ENCODE results near the gene PDE9A.
A peak's percentile ranks its signal among the peaks of the same experiment; 100 is the strongest.

Gene PDE9A

GRCh38 chr21:42733037-42733627 is 79.7 kb downstream of the PDE9A start:
- DNase-seq (ENCODE audit: low spot score in 2 of 2): no peak
- Mint-ChIP-seq H3K4me1 (peaks cover 20% of the 10 kb centered on the region), H3K36me3 (no peaks in the 10 kb centered on the region), H3K27ac (no peak overlapping the region), H3K4me3 (no peak overlapping the region), H3K9me3 (peaks cover 4% of the 10 kb centered on the region)
- ATAC-seq: no peak

- ATAC-seq (no peak), DNase-seq (ENCODE audit: low spot score in 2 of 2) (no peak)
- Mint-ChIP-seq H3K4me1 (peaks cover 26% of the 10 kb centered on the region), H3K9me3 (peaks cover 4% of the 10 kb centered on the region), H3K4me3 (no peak overlapping the region), H3K36me3 (no peaks in the 10 kb centered on the region), H3K27ac (no peak overlapping the region)
Measured at GRCh38 chr21:42733874-42734273, 80.5 kb downstream of the PDE9A start.

DNA sequence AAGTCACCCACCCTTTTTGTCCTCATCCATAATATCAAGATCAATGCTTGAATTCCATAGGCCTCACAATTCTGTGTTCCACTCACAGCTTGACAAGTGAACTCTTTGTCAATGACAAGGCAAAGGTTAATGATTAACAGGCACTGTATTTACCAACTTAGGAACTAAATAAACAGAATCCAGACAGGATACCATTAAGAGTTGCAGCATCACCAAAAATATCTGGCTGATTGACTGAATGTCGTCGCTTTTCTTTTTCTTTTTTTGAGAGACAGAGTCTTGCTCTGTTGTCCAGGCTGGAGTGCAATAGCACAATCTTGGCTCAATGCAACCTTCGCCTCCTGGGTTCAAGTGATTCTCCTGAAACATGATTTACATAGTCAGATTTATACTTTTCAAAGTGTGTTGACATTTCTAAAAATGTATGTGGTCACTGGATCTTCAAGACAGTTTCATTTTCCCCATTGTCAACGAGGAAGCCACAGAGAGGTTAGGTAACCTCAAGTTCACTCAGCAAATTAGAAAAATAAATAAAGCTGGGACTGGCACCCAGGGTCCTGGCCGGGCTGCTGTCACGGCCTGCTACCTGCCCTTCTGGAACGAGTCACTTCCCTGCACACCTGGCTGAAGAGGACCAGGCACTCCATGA is 81.0 kb downstream of the PDE9A start:
- ATAC-seq: peak; percentile 35
- Mint-ChIP-seq H3K27ac (no peak overlapping the region), H3K4me1 (peaks cover 26% of the 10 kb centered on the region), H3K36me3 (no peaks in the 10 kb centered on the region), H3K4me3 (no peak overlapping the region), H3K9me3 (peaks cover under 1% of the 10 kb centered on the region)
- DNase-seq (ENCODE audit: low spot score in 2 of 2): no peak

DNA sequence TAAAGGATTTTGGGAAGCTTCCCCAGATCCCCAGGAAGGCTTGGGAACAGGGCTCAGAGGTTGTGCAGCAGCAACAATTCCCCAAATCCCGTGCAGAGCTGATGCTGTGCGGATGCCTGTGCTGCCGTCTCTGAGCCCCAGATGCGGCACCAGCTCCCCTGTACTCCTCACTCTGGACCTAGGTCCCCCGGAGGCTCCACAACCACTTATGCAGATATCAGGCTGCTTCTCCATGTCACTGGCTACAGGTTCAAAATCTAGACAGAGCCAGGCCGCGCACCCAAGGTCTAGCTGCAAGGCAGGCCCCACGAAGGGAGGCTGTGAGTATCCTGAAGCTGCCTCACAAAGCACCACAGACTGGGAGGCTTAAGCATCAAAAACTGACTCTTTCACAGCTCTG is 81.6 kb downstream of the PDE9A start:
- Mint-ChIP-seq H3K27ac (no peak overlapping the region), H3K4me3 (no peak overlapping the region), H3K36me3 (no peaks in the 10 kb centered on the region), H3K9me3 (no peaks in the 10 kb centered on the region), H3K4me1 (peaks cover 26% of the 10 kb centered on the region)
- no peak for DNase-seq (ENCODE audit: low spot score in 2 of 2)
- ATAC-seq: no peak

DNA sequence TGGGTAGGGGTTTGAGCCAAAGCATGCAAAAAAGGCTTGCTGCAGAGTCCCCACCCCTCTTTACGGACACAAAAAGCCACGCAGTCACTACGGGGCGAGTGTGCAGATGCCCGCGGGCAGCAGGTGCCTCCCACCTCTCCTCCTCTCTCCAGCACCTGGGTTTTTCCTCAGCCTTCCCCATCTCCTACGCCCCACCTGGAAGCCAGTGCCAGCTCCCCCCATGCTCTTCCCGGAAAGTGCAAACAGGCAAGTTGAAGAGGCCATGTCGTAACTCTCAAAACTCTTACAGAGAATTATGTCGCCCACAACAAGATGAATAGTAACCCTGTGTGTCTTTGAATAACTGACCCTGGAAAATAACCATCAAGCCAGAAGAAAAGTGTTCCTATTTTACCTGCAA is 82.5 kb downstream of the PDE9A start:
- peaks cover 26% of the 10 kb centered on the region for H3K4me1 Mint-ChIP-seq
- H3K27ac Mint-ChIP-seq: no peak overlapping the region
- DNase-seq (ENCODE audit: low spot score in 2 of 2): no peak

GRCh38 chr21:42736646-42737350 is 83.4 kb downstream of the PDE9A start:
- H3K4me1 Mint-ChIP-seq: peaks cover 26% of the 10 kb centered on the region
- ATAC-seq (no peak), DNase-seq (ENCODE audit: low spot score in 2 of 2) (no peak)
- no peak overlapping the region for H3K4me3 Mint-ChIP-seq
- peak overlapping the region; percentile 33 for H3K27ac Mint-ChIP-seq
- no peaks in the 10 kb centered on the region for H3K36me3 Mint-ChIP-seq
- no peaks in the 10 kb centered on the region for H3K9me3 Mint-ChIP-seq

More for the DNA sequence above, 82.5 kb downstream of the PDE9A start:
- H3K9me3 Mint-ChIP-seq: no peaks in the 10 kb centered on the region
- no peaks in the 10 kb centered on the region for H3K36me3 Mint-ChIP-seq
- ATAC-seq: no peak
- no peak overlapping the region for H3K4me3 Mint-ChIP-seq

- no peaks in the 10 kb centered on the region for H3K9me3 Mint-ChIP-seq
- H3K36me3 Mint-ChIP-seq: no peaks in the 10 kb centered on the region
- DNase-seq (ENCODE audit: low spot score in 2 of 2): peak in 1 of 2 donors; percentile 58
- H3K4me3 Mint-ChIP-seq: peak overlapping the region; percentile 61
- H3K27ac Mint-ChIP-seq: peak overlapping the region; percentile 98
- ATAC-seq: peak; percentile 85
- H3K4me1 Mint-ChIP-seq: peaks cover 26% of the 10 kb centered on the region
Measured at GRCh38 chr21:42737951-42738590, 84.7 kb downstream of the PDE9A start.

DNA sequence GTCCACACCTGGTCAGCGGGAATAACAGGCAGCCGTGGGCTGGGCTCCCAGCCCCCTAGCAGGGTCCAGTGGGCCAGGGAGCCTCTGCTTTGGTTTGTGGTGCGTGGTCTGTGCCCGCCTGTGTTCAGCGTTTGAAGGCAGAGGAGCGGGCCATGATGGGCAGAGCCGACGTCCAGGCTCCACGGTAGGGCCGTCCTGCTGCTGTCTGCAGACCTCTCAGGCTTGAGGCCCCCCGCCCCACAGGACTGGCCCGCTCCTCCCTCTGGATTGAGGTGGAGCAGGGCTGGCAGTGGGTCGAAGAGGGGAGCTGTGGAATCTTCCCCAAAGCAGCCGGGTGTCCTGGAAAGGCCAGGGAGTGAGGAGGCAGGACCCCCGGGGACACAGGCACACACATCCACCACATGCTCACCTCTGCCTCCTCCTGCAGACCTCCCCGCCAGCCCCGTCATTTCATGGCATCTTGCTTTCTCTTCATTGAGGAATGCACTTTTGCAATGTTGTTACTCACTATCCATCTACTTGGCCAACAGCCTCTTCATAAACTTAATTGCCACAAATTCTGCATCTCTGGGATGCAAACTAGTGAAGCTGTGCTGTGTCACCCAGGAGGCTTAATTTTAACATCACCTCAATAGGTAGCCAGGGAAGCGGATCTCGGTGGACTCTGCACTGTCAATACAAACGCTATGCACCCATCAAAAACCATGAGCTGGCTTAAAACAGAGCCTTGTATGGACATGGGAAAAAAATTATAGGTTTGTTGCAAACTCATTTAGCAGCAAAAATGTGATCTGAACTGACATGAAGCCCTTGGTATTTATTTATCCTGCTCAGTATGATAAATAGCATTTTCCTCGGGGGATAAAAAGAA is 85.9 kb downstream of the PDE9A start:
- peak overlapping the region; percentile 98 for H3K27ac Mint-ChIP-seq

GRCh38 chr21:42740405-42740909 is 87.0 kb downstream of the PDE9A start:
- ATAC-seq (no peak), DNase-seq (ENCODE audit: low spot score in 2 of 2) (no peak)
- H3K4me3 Mint-ChIP-seq: no peak overlapping the region
- H3K27ac Mint-ChIP-seq: no peak overlapping the region
- H3K4me1 Mint-ChIP-seq: peaks cover 14% of the 10 kb centered on the region
- H3K9me3 Mint-ChIP-seq: no peaks in the 10 kb centered on the region
- H3K36me3 Mint-ChIP-seq: no peaks in the 10 kb centered on the region

More for the DNA sequence above, 85.9 kb downstream of the PDE9A start:
- H3K9me3 Mint-ChIP-seq: no peaks in the 10 kb centered on the region
- DNase-seq (ENCODE audit: low spot score in 2 of 2) (no peak), ATAC-seq (no peak)
- H3K4me1 Mint-ChIP-seq: peaks cover 18% of the 10 kb centered on the region
- H3K4me3 Mint-ChIP-seq: no peak overlapping the region
- H3K36me3 Mint-ChIP-seq: no peaks in the 10 kb centered on the region

- DNase-seq (ENCODE audit: low spot score in 2 of 2) (no peak), ATAC-seq (no peak)
- Mint-ChIP-seq H3K9me3 (no peaks in the 10 kb centered on the region), H3K36me3 (no peaks in the 10 kb centered on the region), H3K27ac (no peak overlapping the region), H3K4me3 (no peak overlapping the region), H3K4me1 (peaks cover 16% of the 10 kb centered on the region)
Measured at GRCh38 chr21:42741066-42741465, 87.6 kb downstream of the PDE9A start.

DNA sequence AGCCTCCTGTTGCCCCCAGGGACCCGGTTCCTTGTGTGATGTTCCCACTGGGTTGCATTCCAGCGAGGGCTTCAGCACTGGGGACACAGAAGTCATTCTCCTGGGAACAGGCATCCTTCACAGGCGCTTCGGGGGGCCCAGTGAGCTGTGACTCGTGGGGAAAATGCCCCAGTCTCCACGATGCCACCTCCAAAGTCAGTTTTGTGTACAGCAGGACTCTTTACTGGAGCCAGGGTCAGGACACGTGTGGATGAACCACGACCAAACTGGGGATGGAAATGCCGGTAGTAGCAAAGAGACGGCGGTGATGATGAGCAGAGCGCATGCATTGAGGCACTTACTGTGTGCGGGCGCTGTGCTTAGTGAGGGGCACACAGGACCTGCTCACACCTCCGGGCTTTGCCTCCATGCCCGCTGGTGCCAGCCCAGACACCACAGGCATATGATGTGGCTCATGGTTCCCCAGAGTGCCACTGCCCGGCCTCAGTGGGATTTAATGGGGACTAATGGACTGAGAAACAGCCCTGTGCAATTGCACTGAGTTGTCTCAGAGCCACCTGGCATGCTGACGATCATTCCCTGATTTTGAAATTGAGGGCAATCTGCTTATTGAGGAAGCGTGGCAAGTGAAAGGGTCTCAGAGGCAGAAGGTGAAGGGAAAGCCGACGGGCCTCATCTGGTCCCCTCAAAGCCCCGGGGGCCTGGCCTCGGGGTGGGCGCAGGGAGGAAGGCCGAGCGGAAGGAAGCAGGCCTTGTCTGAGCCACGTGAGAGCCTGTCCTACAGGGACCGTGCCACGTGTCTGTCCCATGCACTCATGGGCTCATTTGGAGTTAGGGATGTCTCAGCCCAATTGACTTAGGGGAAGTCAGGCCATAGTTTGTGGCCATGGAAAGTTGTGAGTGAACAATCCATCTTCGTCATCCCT is 91.4 kb downstream of the PDE9A start:
- Mint-ChIP-seq H3K9me3 (no peaks in the 10 kb centered on the region), H3K4me1 (peaks cover 20% of the 10 kb centered on the region), H3K27ac (peak overlapping the region; percentile 43), H3K4me3 (no peak overlapping the region), H3K36me3 (no peaks in the 10 kb centered on the region)
- DNase-seq (ENCODE audit: low spot score in 2 of 2) (no peak), ATAC-seq (no peak)

DNA sequence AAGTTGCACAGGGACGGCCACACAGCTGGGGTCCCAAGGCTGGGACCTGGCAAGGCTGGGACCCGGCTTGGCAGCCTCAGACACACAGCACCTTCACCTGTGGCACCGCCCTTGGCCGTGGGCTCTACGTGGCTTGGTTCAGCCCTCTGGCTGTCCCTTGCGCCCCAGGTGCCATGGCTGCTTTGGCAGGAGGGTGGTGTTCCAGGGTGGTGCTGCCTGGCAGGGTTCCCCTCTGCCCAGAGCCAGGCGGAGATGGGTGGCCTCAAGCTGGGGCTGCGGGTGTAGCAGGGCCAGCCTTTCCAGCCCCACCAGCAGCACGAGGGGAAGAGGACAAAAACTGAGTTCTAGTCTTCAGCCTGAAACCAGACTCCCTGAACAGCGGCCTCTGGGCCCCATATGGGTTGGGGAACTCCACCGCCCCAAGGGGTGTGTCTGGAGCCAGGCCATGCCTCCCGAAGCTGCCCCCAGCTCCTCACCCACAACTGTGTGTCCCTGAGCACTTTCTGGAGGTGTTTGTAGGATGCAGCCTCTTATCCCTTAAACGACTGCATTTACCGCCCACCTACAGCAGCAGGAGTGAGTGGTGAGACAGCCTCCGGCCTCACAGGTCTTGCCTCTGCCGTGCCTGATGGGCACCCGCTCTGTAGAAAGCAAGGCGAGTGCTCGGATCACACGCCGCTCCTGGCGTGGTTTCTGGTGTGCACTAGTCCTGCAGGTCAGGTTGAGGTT is 92.3 kb downstream of the PDE9A start:
- ATAC-seq: no peak
- DNase-seq (ENCODE audit: low spot score in 2 of 2): no peak
- Mint-ChIP-seq H3K4me1 (peaks cover 20% of the 10 kb centered on the region), H3K4me3 (peak overlapping the region; percentile 61), H3K27ac (no peak overlapping the region), H3K36me3 (no peaks in the 10 kb centered on the region), H3K9me3 (no peaks in the 10 kb centered on the region)

GRCh38 chr21:42746240-42746592 is 92.8 kb downstream of the PDE9A start:
- H3K27ac Mint-ChIP-seq: peak overlapping the region; percentile 92
- ATAC-seq: no peak
- DNase-seq (ENCODE audit: low spot score in 2 of 2): no peak
- peak overlapping the region; percentile 61 for H3K4me3 Mint-ChIP-seq
- peaks cover 20% of the 10 kb centered on the region for H3K4me1 Mint-ChIP-seq
- no peaks in the 10 kb centered on the region for H3K9me3 Mint-ChIP-seq
- H3K36me3 Mint-ChIP-seq: no peaks in the 10 kb centered on the region
